HG03520 (cell line): ENCODE data around the gene SPATS2L.

ENCODE experiments used
- ATAC-seq: cut with Tn5 transposase; IDR thresholded peaks from one replicate; pipeline ENCODE4 v1.9.1; 2021; ENCODE audit warnings: mild to moderate bottlenecking, moderate library complexity; ENCODE audit not compliant: unreplicated experiment

SPATS2L gene

DNA sequence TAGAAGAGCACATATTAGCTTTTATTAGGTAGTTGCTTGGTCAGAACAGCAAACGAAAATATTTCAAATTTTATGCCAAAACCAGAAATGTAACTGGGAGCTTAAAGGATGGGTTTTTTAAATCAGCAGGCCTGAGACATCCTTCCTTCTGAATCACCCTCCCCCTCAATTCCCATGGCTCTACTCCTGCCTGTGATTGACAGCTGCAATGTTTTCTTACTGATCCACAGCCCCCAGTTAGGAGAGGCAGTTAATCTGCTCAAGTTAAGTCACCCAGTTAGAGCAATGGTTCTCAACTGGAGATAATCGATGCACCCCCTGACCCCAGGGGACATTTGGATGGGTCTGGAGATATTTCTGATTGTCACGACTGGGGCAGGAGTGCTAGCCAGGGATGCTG, 178.4 kb downstream of the SPATS2L start:
- no peak for ATAC-seq

DNA sequence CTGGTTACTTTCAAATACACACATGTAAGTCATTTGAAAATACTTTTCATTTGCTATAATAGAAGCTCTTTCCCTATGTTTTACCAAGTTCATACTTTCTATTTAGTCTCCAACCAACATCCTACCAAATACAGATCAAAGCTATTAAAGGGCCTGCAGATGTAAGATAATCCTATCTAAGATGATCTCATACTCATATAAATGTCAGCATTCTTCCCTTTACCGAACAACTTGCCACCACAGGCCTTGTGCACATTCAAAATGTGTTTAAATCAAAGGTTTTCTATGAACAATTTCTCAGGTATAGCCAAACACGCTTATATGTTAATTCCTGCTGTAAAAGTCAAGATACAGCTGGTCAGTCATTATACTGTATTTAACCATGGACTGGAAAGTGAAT, 180.0 kb downstream of the SPATS2L start:
- ATAC-seq: no peak

DNA sequence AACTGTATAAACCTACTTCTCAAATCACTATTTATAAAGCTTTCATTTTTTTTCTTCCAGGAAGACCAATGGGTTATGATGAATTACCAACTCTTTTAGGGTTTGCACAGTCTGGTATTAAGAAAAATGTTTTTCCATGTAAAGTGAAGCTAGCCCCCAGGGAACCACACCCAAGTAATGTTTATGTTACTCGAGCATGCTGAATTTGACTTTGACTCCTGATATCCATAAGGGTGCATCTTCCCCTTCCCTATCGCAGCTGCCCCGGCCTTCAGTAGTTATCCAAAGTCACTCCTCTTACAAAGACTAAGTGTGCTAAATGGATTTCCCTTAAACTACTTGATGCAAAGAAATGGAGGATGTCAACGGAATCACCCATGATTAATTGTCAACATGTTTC, 181.7 kb downstream of the SPATS2L start:
- no peak for ATAC-seq

DNA sequence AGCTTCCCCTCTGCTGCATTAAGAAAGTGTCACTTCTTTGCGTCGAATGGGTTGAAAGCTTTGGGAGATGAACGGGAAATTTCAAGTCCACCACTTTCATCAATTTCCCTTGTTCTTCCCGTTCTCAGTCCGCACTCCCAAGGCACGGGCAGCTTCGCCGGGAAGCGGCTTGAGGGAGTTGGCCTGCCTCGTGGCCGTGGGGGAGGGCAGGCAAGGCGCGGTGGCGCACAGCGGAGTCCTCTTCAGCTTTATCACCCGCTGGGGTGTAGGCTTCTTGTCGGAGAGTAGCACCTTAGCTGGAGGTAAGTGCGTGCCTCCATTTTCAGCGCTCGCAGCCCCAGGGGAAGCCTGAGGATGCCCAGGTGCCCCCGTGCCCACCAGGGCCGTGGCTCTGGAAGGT, 183.5 kb downstream of the SPATS2L start:
- ATAC-seq: no peak

DNA sequence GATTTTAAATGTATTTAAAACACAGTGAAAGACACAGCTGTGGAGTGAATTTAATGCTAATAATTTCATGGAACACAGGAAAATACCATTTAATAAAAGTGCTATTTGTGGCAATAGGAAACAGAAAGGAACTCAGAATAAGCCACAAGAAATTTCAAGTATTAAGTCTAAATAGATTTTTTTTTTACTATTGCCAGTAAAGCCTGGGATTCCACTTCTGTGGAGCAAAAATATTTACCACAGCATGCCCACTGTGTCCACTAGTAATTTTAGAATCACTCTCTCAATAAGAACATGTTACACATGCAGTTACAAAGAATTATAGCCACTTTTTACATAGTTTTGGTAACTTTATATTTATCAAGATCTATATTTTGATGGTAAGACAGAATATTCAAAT, 186.2 kb downstream of the SPATS2L start:
- ATAC-seq: no peak

DNA sequence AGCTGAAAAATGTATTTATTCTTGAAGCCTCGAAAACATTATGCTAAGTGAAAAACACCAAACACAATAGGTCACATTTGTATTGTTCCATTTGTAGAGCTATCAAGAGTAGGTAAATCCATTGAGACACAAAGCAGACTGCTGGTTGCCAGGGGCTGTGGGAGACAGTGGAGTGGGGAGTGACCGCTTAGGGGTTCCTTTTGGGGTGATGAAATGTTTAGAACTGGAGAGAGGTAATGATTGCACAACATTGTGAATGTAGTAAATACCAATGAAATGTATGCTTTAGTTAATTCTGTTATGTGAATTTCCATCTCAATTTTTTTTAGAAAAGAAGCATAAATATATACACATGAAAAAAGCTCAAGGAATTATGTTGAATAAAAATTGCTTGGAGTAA, 187.6 kb downstream of the SPATS2L start:
- ATAC-seq: no peak

DNA sequence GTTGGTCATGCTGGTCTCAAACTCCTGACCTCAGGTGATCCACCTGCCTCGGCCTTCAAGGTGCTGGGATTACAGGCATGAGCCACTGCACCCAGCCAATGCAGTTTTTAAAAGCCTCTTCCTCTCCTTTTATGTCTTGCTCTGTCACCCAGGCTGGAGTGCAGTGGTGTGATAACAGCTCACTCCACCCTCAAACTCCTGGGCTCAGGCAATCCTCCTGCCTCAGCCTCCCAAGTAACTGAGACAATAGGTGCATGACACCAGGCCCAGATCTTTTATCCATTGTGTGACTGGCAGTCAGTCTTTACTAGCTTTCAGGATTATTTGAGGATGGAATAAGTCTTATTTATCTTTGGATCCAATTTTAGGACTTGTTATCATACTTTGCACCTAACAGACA, 190.2 kb downstream of the SPATS2L start:
- no peak for ATAC-seq

DNA sequence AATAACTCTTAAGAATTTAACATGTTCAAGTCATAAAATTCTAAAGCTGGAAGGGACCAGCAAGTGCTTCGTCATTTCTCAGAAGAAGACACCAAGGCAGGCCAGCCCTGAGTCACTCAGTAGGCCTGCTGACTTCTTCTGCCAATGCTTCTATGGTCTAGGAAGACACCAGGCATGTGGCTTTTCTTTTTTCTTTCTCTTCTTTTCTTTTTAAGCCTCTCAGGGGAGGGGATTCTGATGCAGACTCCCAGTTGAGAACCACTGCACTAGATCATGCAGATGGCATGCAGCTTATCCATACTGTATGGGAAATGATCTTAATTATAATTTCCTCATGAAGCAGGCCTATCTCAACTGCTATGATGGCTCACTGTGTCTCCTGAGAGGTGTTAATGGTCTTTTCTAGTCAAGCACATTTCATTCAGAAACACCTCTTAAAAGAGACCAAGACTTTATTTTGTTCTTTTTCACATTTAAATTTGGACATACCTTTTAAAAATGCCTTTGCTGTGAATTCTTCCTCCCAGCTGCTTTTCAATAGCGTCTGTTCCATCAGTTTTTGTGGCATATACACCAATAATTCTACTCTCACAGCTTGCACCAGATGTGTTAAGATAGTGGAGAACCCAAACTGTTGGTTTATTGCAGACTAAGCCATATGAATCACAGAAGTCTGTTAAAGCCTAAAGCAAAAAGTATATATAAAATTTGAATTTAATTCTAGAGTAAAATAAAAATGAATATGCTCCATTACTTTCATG, 192.1 kb downstream of the SPATS2L start:
- ATAC-seq: no peak

DNA sequence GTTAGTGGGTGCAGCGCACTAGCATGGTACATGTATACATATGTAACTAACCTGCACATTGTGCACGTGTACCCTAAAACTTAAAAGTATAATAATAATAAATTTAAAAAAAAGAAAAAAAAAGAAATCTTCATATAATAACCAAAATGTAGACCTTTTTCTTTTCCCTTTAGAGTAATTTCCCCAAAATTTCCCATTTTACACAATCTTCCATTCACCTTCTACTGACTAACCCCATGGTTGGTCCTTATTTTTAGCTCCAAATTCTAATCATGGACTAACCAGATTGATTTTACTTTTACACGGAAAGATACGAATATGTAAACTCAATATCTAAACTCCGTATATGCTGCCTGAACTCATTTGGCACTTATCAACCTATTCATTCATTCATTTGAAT, 195.7 kb downstream of the SPATS2L start:
- ATAC-seq: no peak

DNA sequence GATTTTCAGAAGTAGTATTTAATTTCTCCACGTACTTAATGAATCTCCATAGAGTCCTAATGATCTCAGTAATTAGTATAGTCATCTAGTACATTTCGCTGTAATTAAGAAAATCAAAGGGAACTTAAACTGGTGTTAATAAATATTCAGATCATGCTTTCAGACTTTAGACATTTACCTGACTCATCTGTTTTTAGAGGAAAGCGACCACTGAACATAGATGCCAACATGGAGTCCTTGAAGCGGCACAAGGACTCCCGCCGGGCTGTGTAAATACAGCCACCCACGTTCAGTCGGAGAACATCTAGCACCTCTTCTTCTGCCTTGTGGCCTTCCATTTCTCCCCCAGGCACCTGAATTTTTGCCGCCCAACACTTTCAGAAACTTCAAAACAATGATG, 200.2 kb downstream of the SPATS2L start:
- ATAC-seq: no peak

DNA sequence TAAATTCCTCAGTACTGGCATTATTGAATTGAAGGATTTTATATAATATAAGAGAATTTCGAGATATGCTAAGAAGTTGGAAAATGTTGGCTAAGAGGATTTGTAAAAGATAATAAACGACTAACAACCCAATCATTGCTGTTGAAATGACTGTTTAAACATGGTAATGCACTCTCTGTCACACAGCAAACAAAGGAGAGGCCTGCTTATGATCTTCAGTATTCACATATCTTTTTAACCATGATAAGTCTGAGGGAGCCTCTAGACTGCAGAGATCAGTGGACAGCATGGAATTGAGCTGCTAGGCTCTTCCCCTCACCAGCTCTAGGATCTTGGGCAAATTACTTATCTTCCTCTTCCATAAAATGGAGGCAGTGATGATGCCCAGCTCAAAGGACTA, 200.7 kb downstream of the SPATS2L start:
- ATAC-seq: no peak

DNA sequence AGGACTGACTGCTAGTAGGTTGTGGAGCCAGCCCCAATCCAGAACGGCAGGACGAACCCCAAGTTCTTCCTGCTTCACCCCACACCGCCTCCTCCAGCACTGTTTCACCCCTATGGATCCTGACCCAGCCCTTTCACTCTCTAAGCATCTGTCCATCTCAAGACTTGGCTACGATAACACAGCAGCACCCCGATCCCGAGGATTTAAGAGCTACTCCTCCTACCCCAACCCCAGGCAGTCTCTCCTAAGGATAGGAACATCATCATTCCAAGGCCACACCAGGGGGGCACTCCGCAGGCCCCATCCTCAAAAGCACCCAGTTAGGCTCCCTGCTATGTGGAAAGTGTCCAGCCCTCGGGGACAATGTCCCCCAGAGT, 202.7 kb downstream of the SPATS2L start:
- ATAC-seq: no peak

DNA sequence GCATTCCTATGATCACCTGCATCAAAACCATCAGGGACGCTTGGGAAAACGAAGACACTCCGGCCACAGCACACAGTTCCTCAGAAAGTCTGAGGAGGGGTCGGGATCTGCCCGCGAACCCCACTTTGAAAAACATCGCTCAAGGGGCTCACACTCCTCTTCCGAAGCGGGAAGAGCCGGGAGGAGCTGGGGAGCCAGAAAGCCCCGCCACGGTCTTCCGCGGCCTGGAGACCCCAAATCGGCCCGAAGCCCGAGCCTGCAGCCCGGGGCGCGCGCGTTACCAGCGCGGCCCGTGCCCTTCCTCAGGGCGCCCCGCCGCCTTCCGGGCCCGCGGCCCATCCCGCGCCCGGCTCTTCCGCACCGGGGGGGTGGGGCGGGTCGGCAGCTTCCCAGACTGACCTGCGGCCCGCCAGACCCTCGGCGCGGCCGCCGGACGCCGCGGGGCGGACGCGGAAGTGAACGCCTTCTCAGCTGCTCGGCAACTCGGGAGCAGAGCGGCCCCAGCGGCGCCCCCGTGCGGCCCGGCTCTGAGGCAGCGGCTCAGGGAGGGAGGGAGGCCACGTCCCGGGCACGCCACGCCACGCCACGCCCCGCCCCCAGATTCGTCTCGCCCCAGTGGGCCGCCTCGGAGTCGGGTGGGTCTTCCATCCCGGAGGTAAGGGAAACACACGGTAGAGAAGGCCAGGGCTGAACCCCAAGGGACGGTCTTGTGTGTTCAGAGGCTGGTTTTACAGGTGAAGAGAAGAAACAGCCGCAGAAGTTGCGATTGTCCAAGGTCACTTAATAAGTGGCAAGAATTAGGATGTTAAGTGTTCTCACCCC, 203.3 kb downstream of the SPATS2L start, which contains the start of gene KCTD18:
Gene KCTD18 (minus strand): TSS at position 457 of the 822 bp plus-strand sequence. CDS start 3,052 bp downstream, outside the sequence.
- ATAC-seq: peak; percentile 99

DNA sequence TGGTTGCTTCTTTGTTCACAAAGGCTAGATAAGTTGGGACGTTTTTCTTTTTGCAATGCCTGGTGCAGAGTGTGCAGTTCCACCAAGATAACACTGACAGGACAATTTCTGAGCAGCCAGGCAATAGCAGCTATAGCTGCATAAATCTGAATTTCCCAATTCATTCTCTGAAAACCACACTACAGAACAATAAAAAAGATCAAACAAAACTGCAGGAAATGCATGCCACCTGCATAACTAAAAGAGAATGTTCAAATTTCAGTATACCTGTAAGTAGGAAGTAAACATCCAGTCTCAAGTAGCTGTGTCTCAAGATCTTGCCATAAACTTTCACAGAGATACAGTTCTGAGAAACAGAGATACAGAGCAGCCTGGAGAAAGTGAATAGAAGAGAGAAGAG, 208.7 kb downstream of the SPATS2L start:
- ATAC-seq: no peak

DNA sequence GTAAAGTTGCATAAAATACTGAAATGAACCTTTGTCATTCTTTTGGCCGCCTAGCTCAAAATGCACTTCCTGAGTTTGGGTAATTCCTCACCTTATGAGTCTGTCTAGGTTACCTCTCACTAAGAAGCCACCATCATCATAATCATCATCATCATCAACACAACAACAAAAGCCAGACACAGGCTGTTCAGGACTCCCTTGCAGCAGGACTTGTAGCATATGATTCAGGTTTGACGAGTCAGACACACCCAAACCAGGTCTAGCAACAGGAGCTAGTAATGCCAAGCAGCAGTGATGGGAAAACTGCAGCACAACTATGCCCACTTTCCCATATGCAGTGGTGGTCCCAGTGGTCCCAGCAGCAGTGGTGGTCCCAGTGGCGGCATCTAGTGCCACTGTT, 216.7 kb downstream of the SPATS2L start:
- ATAC-seq: no peak

DNA sequence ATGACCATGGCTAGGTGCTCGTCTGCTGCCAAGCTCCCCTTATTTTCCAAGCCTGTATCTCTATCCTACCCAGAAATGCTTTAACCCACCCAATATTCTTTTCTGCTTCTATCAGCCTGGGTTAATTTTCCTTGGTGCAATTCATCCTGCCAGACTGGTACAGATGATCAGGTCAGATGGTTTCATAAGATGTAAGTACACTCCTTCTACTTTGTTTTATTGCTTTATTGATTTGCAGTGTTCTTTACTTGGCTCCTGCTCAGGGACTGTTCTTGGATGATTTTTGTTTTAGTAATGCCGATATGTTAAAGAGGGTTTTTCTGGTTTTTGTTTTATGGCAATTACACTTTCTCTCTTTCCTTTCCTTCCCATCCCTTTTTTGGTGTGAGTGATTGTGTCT, 217.1 kb downstream of the SPATS2L start:
- no peak for ATAC-seq

DNA sequence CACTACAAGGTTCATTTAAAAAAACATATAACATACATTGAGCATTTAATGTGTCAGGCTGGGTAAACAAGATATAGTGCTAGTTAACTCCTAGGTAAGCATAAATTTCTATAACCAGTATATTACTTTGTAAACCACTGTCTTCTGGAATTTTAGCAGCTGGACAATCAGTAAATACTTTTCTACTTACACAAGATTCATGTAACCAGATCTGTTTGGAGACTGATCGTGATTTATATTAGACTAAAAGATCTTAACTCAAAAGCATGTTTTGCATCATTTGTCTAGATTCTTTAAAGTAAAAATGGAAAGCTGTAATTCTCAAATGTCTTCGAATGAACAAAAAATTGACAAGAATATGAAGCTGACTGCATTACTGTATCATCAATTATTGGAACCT, 218.6 kb downstream of the SPATS2L start:
- ATAC-seq: no peak

DNA sequence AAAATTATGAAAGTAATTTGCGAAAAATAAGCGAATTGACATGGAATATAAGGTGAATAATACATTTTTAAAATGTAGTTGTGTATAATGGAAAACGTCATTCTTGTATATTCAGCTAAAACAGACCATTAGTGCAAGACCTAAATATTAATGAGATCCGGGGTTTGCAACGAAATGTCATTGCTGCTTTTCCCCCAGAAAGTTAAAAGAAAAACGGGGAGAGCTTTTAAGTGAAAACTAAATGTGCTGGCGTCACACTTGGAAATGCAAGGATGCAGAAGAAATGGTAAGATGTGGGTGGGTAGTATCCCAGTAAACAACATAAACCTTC, 219.0 kb downstream of the SPATS2L start:
- ATAC-seq: no peak

DNA sequence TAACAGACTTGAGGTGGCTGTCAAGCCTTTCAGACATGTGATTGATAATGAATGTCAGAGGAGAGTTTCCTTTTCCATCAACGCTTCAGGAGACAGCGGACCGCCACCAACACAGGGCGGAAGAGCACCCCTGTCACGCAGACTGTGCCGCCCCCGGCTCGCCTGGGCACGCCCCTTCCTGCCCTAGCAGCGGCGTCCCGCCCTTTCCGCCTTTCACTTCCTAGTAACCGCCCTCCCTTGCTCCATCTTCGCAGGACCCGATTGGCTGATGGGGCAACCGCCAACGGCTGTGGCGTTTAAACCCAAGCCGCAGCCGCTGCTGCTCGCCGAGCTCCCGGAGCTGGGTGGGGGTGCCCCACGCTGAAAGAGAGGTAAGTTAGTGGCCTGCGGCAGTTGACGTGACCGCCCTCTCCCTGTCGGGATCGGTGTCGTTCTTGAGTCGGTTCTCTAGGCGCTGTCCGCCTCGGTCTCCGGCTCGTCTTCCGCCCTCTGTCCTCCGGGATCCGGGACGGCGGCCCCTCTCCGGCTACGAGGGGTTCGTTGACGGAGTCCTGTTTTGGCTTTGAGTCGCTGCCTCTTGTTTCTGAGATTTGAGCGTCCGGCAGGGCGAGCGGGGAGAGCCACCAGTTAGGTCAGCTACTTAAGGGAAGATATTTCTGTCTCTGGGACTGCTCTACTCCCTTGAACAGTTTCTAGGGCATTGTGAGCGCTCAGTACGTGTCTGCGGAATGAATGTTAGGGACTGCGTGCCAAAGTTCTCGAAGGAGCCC, 219.6 kb downstream of the SPATS2L start, which contains the start of gene SGO2:
Gene SGO2 (plus strand): TSS at position 326 of the 770 bp plus-strand sequence. CDS start 6,769 bp downstream, outside the sequence.
- ATAC-seq: peak; percentile 100

DNA sequence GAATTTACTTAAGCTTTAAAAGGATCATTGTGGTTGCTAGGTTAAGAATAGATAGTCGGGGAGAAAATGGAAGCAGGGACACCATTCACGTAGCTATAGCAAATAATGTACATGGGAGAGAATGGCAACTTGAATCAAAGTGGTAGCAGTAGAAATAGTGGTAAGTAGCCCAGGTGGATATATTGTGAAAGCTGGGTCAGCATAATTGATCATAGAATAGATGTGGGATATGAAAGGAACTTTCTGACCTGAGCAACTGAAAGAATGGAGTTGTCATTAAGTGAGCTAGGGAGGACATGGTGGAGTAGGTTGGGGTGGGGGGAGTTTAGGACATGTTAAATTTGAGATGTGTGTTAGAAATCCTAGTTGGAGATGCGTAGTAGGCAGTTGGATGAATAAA, 221.7 kb downstream of the SPATS2L start:
- no peak for ATAC-seq
